ENCODE measurements around the gene DOCK1.

DOCK1 gene

DNA sequence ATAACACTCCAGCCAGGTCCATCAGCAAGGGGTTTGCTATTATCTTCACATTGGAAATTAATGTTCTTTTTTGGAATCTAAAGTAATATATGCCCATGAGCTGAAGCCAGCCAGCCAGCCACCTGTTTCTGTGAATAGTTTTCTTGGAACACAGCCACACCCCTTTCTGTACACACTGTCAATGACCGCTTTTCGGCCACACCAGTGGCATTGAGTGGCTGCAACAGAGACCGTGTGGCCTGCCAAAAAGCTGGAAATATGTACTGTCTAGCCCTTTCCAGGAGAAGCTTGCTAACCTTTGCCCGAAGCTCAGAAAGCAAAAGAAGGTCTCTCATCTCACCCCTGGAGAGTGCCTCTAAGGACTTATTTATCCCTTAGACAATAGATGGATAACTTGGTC lies 545.4 kb downstream of the DOCK1 start:
- peak; percentile 0 for DNase-seq

- no peak for DNase-seq
Observed at GRCh38 chr10:127451628-127452027, 546.4 kb downstream of the DOCK1 start.

DNA sequence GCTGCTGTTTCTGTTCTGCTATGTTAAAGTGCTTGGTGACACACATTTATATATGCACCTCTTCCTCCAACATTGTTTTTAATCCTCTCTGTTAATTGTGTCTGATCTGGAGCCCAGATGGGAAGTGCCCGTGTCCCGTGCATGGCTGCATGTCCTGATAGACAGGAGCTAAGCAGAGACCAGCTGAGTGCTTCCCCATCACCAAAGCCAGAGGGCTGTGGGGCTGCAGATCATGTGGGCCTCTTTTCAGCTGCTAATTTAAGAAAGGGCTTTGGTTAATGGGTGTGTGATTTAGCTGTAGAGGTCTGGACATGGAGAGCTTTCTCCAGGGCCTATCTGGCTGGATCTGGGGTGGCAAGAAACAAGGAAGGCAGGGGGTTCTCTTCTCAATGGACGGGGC lies 547.3 kb downstream of the DOCK1 start:
- no peak for DNase-seq

DNA sequence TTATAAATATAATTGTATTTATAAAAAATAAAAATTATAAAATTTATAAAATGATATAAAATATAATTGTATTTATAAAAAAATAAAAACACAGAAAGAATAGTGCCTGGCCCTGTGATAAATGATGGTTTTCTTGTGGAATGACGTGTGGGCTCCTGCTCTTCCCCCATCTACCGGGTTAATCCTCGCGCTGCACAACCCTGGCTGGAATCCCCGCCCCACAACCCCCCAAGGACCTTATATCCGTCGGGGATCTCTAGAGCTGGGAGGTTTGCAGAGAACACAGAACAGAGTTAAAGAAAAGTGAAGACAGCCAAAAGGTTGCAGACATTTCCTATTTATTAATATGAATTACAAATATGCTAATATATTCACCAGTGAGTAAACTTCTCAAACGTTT lies 548.5 kb downstream of the DOCK1 start:
- DNase-seq, result no peak

GRCh38 chr10:127456122-127456521 lies 550.9 kb downstream of the DOCK1 start:
- no peak for DNase-seq

GRCh38 chr10:127458016-127458810 lies 553.0 kb downstream of the DOCK1 start:
- DNase-seq, result no peak

DNA sequence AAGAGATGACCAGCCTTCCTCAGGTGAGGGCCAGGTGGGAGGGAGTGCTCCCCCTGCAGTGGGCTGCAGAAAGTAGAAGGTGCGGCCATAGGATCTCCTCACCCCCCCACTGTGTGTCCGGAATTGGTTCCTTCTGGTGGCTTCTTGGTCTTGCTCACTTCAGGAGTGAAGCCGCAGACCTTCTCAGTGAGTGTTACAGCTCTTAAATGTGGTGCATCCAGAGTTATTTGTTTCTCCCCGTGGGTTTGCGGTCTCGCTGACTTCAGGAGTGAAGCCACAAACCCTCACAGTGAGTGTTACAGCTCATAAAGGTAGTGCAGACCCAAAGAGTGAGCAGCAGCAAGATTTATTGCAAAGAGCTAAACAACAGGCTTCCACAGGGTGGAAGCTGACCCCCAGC lies 553.6 kb downstream of the DOCK1 start:
- DNase-seq, result no peak

DNA sequence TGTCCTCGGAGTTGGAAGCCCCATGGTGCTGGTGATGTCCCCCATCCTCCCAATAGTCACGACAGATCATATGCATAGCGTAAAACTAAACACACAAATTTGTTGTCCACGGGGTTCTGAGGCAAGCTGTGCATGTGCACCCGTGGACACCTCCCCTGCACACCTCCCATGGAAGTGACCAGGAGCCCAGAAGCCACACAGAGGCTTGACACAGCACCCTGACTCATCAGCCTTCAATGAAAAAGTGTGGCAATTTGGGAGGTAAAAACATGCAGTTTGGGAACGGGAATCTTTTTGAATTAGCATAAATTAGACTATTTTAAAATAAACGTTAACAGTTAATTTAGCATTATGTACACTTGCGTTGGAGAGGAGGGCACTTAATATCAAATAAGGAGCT lies 554.7 kb downstream of the DOCK1 start:
- no peak for DNase-seq

GRCh38 chr10:127462643-127463295 lies 557.5 kb downstream of the DOCK1 start:
- peak; percentile 68 for DNase-seq

DNA sequence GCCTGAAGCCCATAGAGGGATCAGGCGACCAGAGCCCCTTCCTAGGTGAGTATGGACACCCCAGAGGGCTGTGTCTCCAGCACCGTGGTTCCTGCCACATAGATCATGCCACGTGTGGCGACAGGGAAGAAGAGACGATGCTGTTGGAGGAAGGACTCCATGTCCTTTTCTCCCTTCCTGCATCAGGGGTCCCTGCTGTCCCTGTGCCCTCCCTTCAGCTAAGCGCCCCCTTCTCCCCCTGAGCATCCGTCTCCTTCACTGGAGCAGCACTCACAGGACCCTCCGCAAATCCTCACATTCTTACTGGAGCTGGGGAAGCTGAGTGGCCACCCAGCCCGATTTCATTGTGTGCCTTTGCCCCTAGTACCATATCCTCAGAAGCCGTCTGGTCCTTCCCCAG lies 558.3 kb downstream of the DOCK1 start:
- DNase-seq, result no peak

DNA sequence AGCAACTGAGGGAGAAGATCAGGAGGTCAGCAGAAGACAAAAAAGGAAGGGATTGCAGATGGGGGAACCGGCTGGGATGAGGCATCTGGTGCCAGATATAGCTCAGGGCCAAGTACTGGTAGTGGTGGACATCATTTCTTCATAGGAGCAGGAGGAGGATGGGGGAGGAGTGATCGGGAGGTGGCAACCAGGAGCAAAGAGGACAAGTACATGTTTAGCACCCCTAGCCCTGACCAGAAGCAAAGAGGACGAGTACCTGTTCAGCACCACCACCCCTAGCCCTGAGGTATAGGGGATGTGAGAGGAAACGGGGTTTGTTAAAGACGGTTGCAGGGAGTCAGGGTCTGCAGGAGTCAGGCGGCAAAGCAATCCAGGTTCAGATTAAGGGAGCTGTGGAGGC lies 559.3 kb downstream of the DOCK1 start:
- no peak for DNase-seq

- DNase-seq, result no peak
Observed at GRCh38 chr10:127467811-127468210, 562.6 kb downstream of the DOCK1 start.

DNA sequence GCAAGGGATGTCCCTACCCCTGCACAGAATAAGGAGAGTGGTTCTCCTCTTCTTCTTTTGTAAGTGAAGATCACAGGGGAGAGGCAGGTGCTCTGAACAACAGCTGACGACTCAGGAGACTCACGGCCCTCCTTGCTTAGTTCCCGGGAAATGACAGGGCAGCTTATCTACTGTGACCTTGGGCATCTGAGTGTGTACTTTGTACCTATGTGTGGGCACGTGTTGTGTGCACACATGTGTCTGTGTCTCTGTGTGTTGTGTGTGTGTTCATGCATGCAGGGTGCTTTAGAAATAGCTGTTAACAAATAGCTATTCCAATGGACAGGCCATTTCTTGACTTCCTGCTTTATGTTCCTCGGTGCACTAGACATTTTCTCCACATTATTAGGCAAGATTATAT lies 563.4 kb downstream of the DOCK1 start:
- no peak for DNase-seq

DNA sequence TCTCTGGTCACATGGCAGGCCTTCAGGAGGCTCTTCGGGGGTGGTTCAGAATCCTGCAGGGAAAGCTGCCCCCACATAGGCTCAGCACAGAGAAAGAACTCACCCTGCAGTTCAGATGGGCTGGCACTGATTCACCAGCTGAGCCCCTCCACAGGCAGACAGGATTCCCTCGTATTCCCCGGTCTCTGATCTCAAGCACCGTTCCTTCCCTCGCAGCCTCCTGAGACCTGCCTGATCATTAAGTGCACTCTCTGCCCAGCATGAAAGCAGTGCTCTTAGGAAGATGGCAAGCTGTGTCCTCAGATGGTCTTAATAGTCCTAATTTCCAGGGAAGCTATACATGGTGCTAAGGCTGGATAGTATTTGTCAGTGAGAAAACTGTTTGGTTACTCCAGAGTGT lies 565.7 kb downstream of the DOCK1 start:
- DNase-seq, result no peak

DNA sequence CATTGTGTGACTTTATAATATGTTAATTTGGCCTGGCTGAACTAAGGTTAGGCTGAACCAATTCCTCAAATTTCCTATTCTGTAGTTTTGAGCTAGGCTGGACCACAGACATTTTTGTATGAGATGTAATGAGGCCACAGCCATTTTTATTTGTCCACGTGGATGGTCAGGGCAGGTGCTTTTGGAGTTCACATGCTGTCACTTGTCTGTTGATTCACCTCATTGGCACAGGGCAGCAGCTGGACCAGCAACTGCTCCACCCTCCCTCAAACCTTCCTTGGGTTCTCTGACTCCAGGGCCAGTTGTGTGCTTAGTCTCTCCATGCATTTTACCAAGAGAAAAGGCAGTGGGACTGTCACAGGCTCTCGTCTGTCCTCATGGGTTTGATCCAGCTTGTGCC lies 567.7 kb downstream of the DOCK1 start:
- DNase-seq, result no peak

DNA sequence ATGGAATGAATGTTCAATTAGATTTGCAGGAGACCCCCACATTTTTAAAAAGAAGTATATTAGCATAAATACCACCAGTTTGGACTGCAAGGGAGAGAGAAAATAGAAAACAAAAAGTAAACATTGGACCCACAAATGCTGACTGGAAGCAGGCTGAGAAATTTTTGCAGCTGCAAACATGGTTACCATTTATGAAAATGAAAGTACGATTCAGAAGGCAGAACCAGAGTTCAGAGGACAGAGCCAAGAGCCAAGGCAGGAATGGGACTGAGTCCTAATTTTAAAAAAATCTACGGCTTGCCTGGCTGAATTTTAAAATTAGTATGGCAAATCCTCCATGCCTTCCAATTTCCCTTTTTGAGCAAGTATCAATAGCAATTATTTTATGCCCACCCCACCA lies 569.3 kb downstream of the DOCK1 start:
- no peak for DNase-seq

DNA sequence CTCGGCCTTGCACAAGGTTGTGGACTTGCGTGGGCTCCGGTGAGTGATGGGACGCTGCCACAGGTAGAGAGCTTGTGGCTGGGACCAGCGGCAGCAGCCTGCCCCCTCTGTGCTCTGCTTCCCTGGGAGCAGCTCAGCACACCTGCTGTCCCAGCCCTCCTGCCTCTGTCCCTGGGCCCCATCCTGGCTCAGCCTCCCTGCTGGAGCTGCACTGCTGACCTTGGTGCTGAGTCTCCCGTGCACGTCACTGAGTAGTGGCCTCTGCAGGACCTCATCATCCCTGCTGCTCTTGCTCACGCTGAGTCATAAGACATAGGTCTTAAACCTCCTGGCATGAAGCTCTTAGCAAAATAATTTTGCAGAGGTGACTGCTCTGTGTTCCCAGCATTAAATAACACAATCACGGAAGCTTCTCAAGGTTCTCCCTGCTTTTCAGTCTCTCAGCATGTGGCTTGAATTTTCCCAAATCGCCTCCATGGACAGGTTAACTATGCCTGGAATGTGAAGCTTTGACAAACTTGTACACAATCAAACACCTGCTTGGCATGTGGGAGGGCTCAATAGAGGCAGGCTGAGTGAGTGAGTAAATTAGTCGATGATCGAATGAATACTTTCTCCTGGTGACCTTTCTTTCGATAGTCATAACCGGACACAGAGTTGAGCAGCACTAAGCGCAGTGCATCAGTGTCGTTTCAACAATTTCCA lies 580.1 kb downstream of the DOCK1 start:
- DNase-seq, result no peak

GRCh38 chr10:127486355-127486754 lies 581.1 kb downstream of the DOCK1 start:
- no peak for DNase-seq

DNA sequence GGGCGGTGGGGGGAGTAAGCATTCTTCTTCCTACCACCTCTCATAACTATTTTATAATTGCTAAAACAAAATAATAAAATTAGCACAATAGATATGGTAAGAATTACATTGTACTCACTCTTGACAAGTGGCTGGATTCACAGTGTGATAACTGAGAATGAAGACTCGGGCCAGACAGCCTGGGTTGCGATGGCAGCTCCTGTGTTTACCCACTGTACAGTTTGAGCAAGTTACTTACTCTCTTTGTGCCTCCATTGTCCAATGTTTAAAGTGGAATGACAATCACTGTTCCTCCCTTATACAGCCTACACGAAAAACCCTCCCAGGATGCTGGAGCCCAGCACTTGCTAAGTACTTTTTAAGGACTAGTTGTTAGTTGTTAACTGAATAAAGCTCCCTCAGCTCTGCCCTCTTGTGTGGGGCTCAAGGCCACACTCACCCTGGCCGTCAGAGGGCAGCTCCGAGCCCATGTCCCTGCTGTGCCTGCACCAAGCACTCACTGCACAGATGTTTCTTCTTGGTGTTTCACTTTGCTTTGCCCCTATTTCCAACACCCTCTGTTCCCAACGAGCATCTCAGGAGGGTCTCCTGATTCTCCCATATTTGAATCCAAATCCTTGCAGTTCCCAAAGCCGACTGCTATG lies 587.5 kb downstream of the DOCK1 start:
- DNase-seq, result no peak

GRCh38 chr10:127496035-127496434 lies 590.8 kb downstream of the DOCK1 start:
- no peak for DNase-seq

DNA sequence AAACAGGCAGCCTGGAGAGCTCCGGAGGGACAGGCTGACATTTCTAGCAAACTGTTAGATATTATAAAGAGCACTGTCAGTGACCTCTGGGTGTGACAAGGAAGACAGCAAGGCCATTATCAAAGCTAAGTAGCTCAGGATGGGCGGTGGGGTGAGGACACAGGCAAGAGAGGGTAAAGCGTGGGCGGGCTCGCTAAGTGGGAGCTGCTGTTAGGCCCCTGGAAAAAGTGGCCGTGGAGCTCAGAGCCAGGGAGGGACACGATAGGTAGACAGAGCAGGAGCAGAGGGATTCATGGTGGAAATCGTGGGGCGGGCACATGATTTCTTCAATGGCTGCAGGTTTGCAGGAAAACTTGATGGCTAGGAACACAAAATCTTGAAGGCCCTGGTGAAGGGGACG lies 592.5 kb downstream of the DOCK1 start:
- DNase-seq, result no peak

DNA sequence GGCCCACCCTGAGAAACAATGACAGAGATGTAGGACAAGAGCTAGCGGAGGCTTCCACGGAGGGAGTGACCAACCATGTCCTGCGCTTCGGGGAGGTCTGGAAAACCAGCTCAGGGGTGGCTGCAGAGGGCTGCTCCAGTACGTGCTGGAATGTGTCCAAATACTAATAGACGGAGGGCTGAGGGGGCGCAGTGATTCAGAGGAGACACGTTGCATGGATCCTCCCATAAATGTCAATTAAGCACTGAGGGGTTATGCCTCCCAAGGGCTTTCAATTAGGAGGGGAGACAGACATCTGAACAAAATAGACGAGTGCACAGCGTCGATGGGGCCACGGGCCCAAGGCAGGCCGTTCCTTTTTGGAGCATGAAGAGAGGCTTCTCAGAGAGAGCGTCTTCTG lies 592.9 kb downstream of the DOCK1 start:
- no peak for DNase-seq

DNA sequence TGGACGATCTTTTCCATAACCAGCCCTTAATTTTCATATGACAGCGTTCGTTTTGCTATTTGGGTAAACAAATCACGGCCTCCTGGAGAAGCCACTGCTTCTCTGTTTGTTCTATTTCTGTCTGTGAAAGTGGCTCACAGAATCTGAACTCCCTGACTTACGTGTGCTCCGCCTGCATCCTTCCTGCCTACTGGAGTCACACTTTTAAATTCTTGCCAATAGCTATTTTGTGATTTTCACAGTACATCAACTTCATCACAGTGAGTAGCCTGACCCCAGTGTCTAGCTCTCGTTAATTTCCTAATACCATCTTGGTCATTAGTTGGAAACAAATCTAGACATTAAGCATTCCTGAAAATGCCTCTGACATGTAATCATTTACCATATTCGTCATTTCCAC lies 594.9 kb downstream of the DOCK1 start:
- DNase-seq, result no peak

All from NCI-H1105 treated with DMSO at 0.1 percent for 48 hours (cell line).